Measurements from ENCODE around the gene ELP2.

ELP2 gene

DNA sequence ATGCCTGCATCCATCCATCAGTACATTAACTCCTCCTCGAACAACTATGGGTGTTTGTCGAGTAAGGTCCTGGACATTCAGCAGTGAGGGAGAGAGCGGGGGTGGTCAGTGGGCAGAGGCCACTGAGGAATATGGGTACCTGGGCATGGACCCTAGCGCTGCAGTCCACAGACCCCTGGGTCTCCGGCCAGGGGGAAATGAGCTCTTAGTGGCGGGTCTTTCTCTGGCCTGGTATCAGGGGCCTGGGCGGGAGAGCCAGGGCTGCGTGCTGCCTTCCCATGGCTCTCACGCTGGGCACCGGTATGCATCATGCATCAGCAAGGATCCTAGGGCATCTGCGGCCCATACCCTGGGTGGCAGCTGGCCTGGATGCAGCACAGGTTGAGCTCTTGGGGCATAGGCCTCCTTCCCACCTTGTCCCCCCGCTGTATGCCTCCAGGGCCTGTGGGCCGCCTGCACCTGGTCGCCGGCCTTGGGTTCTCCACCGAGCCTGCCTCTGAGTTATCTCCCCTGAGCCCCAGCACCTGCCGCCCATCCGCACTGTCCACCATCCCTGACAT is 56.3 kb downstream of the ELP2 start:
- no peaks in the 10 kb centered on the region for H3K36me3 ChIP-seq (ENCODE audit: control insufficient read depth, insufficient read depth, low read length)
- no peak overlapping the region for H3K4me3 ChIP-seq (replicated peaks; ENCODE audit: low read depth, low read length)
- TF ChIP-seq, protein P1, sequence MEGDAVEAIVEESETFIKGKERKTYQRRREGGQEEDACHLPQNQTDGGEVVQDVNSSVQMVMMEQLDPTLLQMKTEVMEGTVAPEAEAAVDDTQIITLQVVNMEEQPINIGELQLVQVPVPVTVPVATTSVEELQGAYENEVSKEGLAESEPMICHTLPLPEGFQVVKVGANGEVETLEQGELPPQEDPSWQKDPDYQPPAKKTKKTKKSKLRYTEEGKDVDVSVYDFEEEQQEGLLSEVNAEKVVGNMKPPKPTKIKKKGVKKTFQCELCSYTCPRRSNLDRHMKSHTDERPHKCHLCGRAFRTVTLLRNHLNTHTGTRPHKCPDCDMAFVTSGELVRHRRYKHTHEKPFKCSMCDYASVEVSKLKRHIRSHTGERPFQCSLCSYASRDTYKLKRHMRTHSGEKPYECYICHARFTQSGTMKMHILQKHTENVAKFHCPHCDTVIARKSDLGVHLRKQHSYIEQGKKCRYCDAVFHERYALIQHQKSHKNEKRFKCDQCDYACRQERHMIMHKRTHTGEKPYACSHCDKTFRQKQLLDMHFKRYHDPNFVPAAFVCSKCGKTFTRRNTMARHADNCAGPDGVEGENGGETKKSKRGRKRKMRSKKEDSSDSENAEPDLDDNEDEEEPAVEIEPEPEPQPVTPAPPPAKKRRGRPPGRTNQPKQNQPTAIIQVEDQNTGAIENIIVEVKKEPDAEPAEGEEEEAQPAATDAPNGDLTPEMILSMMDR (IDR thresholded peaks at IDR 0.05; ENCODE audit: insufficient read depth, low read length, poor library complexity, severe bottlenecking) = no peak
- H3K27me3 ChIP-seq (replicated peaks; ENCODE audit: control insufficient read depth, insufficient read depth, low read length) = no peaks in the 10 kb centered on the region
- DNase-seq (ENCODE audit: extremely low read depth, insufficient read length) = no peak

DNA sequence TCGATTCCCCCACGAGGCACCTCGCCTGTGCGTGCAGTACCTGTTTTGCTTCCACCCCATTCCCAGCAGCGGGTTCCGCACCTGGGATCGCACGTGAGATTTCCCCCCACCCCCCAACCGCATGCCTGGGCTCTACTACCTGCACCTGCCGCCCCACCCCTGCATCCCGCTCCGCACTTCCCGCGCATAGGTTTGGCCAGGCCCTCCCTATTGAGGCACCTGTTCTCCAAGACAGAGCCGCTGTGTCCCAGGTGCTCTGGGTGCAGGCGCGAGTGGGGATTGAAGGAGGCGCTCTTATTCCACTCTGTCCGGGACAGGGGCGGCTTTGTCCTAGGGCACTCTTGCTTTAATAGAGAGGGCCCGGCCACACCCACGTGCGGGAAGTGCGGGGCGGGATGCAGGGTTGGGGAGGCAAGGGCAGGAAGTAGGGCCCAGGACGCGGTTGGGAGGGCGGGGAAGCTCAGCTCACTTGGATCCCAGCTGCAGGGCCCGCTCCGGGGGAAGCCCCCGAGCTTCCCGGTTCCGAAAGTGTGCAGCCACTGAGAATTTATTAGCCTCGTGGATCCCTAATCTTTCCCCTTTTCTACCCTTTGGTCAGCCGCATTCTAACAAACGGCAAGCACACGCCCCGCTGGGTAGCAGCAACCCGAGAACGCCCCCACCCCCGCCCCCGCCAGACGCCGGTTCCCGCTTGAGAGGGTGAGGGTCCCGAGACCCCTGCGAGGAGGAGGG is 56.9 kb downstream of the ELP2 start:
- Histone ChIP-seq H3K4me3 (replicated peaks; ENCODE audit: low read depth, low read length) (peak overlapping the region; percentile 65), H3K27me3 (replicated peaks; ENCODE audit: control insufficient read depth, insufficient read depth, low read length) (no peaks in the 10 kb centered on the region), H3K36me3 (ENCODE audit: control insufficient read depth, insufficient read depth, low read length) (no peaks in the 10 kb centered on the region)
- peak; percentile 20 for DNase-seq (ENCODE audit: extremely low read depth, insufficient read length)
- TF ChIP-seq, protein P1 (IDR thresholded peaks at IDR 0.05; ENCODE audit: insufficient read depth, low read length, poor library complexity, severe bottlenecking) = no peak

DNA sequence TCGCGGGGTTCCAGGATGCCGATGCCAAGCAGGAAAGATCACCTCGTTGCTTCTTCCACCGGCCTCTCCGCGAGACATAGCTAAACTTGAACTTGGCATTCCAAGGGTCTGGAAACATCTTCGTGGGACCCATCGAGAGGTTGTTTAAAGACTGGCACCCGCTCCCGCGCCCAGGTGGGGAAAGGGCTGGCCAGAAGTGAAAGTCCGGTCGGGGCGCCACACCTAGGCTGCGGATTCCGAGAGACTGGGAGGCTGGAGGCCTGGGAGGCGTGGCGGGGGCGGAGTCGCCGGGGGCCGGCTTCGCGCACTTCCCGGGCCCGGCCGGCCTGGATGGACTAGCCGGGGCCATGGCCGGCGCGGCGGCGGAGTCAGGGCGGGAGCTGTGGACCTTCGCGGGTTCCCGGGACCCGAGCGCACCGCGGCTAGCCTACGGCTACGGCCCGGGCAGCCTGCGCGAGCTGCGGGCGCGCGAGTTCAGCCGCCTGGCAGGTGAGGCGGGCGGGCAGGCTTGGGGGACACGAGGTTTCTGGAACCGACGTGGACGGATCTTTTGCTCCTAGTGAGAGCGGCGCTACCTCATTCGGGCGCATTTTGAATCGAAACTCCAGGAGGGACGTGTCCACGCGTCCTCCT is 57.6 kb downstream of the ELP2 start, which contains the start of gene MOCOS:
MOCOS (plus strand) TSS at position 305 of the 633 bp plus-strand sequence; CDS start at position 348, 43 bp downstream.
- DNase-seq (ENCODE audit: extremely low read depth, insufficient read length) = peak; percentile 47

DNA sequence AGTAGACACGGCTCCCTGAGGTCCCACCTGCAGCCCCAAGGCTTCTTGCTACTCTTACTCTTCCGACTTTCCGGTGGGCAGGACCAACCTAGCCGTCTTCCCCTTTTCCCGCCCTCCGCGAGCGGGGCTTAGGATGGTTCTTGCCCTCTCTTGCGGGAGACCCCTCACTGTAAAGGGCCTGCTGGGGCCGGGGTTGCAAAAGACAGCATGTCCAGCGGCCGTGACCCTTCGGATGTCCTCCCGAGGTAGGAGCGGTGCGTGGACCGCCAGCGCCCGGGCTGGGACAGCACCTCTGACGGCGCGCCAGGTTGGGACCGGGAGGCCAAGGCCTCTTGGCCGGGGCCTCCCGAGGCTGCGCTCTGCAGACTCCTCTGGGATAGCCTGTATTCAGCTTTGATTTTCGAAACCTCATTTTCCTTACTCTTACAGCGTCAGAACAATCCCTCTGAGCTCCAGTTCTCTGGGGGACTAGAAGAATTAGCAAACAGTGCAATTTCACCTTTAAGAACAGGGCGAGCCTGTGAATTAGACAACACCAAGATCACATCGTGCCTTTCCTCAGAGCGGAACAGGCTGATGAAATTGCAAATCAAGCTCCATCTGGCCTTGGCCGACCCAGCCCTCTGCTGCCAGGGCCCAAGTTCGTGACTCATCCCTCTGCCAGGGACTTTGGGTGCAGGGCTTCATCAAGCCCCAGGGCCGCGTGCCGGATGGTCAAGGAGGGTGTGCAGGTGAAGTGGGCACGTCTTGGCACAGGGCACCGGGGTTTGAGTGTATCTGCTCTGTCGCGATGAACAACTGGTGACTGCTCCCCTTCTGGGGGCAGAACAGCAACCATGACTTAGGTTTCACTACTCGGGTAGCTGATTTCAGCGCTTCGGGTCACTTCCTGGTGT is 58.4 kb downstream of the ELP2 start:
- TF ChIP-seq, protein P1 (IDR thresholded peaks at IDR 0.05; ENCODE audit: insufficient read depth, low read length, poor library complexity, severe bottlenecking) = no peak
- Histone ChIP-seq H3K27me3 (replicated peaks; ENCODE audit: control insufficient read depth, insufficient read depth, low read length) (no peaks in the 10 kb centered on the region), H3K4me3 (replicated peaks; ENCODE audit: low read depth, low read length) (peak overlapping the region; percentile 65), H3K36me3 (ENCODE audit: control insufficient read depth, insufficient read depth, low read length) (no peaks in the 10 kb centered on the region)
- no peak for DNase-seq (ENCODE audit: extremely low read depth, insufficient read length)

More for the DNA sequence above, 57.6 kb downstream of the ELP2 start, which contains the start of gene MOCOS:
- TF ChIP-seq, protein P1 (IDR thresholded peaks at IDR 0.05; ENCODE audit: insufficient read depth, low read length, poor library complexity, severe bottlenecking) = no peak
- Histone ChIP-seq H3K4me3 (replicated peaks; ENCODE audit: low read depth, low read length) (peak within 1 kb of the TSS; percentile 65), H3K36me3 (ENCODE audit: control insufficient read depth, insufficient read depth, low read length) (no peaks in the 10 kb centered on the region), H3K27me3 (replicated peaks; ENCODE audit: control insufficient read depth, insufficient read depth, low read length) (no peaks in the 10 kb centered on the region)

DNA sequence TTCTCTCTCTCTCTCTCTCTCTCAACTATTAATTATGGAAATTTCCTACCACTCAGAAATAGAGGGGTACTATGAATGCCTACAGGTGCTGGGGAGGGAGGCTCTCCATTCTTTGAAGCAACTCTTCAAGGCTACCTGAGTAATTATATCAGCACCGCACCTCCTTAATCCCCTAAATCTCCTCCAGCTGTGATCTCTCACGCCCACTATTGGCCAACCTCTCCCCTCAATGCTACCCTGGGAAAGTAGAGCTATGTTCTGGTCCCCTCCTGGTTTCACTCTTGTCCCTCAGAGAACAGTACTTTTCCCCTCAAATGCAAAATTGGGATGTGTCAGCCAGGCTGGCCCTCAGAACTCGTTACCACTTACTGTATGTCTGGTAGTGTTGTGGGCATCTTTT is 59.2 kb downstream of the ELP2 start:
- TF ChIP-seq, protein P1 (IDR thresholded peaks at IDR 0.05; ENCODE audit: insufficient read depth, low read length, poor library complexity, severe bottlenecking) = peak; percentile 9
- H3K27me3 ChIP-seq (replicated peaks; ENCODE audit: control insufficient read depth, insufficient read depth, low read length) = no peaks in the 10 kb centered on the region
- H3K4me3 ChIP-seq (replicated peaks; ENCODE audit: low read depth, low read length) = peak overlapping the region; percentile 65
- H3K36me3 ChIP-seq (ENCODE audit: control insufficient read depth, insufficient read depth, low read length) = no peaks in the 10 kb centered on the region
- DNase-seq (ENCODE audit: extremely low read depth, insufficient read length) = no peak
